Stimulated activated CD4-positive, alpha-beta T cell treated with anti-CD3 and anti-CD28 coated beads, TNF-alpha, amount 100 ng/mL, for 24 hours (primary cell): ENCODE data around the gene SLC6A20.

ENCODE experiments used
- DNase-seq, 3 experiments: peaks; one replicate each; pipeline ENCODE4 v3.0.0-alpha.2; 2020; ENCODE audit warnings: low read depth in 3 of 3

The SLC6A20 gene

GRCh38 chr3:45719655-45720487, 76.5 kb downstream of the SLC6A20 start:
- DNase-seq = no peak

- DNase-seq = no peak
These were observed 79.5 kb downstream of the SLC6A20 start for GRCh38 chr3:45716790-45717336.

DNA sequence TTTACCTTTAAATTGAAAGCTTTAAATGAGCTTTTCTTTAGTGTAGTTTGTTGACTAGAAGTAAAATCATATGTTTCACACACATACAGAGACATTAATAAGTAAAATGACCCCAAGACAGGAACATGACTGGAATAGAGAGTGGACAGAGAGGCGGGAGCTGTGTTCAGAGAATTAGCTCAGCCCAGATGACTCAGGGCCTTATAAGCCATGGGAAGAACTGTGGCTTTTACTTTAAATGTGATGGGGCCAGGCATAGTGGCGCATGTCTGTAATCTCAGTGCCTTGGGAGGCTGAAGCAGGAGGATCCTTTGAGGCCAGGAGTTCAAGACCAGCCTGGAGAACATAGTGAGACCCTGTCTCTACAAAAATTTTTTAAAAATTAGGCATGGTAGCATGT, 80.4 kb downstream of the SLC6A20 start:
- no peak for DNase-seq

DNA sequence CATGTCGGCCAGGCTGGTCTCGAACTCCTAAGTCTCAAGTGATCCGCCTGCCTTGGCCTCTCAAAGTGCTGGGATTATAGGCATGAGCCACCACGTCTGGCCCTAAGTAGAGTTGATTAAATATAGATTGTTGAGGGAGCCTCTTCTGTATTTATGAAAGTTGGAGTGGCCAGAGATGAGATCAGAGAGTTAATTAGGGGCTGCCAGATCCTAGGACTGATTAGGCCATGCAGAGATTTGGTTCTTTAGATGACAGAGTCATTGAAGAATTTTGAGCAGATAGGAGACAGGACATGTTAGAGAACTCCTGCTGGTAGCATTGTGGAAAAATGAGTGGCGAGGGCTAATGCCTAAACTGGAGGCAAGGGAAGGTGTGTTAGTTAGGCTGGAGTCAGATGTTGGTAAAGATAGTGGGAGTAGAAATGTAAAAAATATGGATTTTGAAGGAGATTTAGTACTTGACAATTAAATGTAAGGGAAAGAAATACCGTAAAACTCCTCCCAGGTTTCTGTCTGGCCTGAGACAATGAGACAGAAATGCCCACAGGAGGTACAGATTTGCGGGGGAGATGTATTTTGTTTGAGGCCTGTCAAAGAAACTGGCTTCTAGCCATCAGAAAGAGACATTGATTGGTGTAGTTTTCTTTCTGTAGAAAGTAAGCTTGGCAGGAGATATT, 83.8 kb downstream of the SLC6A20 start:
- DNase-seq = no peak

DNA sequence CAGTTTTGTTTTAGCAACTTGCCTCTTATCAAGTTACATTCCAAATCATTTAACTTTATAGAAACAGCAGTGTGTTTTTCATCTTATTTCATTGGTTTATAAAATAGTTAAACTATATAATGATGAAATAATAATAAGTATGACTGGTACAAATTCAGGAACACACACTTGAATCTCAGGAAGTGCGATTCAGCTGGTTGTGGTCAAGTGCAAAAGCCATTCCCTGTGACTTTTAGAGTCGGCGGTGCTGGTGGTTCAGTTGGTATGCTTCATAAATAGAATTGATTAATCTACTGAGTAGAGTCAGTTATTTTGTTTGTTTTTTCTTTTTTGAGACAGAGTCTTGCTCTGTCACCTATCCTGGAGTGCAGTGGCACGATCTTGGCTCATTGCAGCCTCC, 84.4 kb downstream of the SLC6A20 start:
- no peak for DNase-seq

DNA sequence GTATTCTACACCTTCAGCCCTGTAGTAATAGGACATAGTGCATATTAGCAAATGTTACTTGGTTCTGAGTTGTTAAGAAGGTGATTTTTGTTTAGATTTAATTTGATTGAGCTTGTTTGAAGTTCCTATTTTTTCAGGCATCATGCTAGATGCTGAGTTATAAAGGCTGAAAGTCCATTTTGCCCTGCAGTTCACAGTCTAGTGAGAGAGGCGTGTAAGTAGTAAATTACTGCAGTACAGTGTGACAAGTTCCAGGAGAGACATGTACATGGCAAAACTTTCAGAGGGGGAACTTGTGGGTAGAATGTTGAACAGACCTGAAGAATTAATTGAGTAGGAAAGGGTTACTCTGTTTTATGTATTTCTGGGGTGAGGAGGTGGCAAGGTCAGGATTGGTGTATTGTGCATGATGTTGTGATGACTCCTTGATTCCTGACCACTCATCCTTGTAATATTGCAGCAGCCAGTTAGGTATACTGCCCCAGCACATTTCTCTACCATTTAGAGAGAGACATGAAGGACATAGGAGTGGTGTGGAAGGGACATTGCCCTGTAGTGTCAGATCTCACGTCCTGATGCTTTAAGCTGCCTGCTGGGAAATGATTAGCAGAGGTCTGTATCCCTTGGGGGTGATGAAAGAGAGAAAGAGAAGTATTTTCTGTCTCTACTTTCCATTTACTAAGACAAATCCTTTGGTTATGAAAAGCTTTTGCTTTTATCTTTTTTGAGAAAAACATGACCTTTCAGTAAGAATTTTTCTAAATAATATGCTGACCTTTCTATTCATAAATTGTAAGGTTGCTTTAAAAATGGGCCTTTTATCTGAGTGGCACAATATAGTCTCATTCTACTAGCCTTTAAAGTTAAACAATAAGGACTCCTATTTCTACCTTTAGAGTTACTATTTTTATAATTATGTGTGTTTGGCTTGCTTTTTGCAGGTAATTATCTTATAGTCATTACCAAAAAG, 90.2 kb downstream of the SLC6A20 start:
- DNase-seq = no peak
